ENCODE measurements around the gene ABLIM3.

Gene ABLIM3

DNA sequence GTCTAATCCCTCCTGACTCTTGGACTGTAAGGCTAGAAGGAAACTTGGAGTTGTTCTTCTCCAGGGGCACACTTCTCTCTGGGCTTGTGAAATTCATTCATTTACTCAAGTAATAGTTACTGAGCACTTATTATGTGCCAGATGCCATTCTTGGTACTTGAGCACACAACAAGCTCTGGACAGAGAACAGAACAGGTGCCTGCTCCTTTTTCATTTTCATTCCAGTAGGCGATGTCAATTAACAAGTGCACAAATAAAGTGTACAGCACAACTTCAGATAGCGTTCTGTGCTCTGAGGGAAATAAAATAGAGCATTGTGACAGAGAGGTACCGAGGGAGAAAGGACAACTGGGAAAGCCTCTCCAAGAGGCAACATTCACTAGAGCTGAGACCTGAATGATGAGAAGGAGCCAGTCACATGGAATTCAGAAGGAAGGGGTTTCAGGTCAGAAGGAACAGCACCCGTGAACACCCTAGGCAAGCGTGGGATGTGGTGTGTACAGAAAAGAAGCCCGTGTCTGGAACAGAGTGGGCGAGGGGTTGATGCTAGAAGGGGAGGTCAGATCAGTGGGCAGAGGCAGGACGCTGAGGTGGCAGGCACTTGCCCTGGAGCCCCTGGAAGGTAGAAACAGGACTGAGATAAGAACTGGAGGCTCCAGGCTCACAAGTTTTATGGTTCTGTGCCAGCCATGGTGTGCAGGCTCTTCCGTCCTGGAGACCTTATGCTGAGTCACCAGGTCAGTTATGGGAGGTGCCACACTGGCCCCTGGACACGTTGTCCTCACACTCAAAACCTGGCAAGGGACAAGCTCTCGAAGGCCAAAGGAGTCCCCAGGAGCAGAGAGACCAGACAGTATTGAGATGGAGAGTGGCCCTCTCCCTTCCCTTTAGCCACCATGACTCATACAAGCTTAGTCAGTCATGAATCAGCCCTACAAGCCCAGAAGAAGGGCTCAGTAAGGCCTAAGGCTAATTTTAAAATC is 7.2 kb upstream of the ABLIM3 start:
- no peak for DNase-seq (ENCODE audit: low spot score)

GRCh38 chr5:149134778-149135500 is 6.4 kb upstream of the ABLIM3 start:
- DNase-seq (ENCODE audit: low spot score): no peak

DNA sequence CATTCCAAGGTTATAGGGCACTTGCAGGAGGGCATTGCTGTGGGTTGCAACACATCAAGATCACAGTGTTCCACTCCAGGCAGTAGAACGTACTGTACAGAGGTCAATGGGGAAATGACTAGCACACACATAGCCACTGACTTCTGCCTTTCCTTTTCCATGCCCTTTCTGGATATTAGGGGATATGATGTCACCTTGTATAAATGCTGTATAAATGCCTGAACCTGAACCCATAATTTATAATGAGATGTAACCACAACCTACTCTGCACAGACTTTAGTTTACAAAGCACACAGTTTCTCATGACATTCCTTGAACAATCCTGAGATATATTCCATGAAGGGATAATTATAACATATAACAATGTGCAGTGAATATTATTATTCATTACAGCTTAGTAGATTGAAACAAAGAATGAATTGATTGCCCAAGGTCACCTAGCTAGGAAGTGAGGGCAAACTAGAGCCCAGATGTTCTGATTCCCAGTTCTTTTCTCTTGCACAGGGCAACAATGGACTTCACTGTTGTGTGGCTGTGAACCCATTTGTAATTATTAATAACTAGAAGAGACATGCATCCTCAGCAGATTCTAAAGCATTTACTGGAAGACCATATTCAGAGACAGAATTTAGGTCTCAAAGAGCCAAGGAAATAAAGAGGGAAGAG is 5.6 kb upstream of the ABLIM3 start:
- no peak for DNase-seq (ENCODE audit: low spot score)

- DNase-seq (ENCODE audit: low spot score): no peak
Observed at GRCh38 chr5:149138182-149138923, 2.9 kb upstream of the ABLIM3 start.

- DNase-seq (ENCODE audit: low spot score): no peak
Observed at GRCh38 chr5:149140197-149141002, 893 bp upstream of the ABLIM3 start.

DNA sequence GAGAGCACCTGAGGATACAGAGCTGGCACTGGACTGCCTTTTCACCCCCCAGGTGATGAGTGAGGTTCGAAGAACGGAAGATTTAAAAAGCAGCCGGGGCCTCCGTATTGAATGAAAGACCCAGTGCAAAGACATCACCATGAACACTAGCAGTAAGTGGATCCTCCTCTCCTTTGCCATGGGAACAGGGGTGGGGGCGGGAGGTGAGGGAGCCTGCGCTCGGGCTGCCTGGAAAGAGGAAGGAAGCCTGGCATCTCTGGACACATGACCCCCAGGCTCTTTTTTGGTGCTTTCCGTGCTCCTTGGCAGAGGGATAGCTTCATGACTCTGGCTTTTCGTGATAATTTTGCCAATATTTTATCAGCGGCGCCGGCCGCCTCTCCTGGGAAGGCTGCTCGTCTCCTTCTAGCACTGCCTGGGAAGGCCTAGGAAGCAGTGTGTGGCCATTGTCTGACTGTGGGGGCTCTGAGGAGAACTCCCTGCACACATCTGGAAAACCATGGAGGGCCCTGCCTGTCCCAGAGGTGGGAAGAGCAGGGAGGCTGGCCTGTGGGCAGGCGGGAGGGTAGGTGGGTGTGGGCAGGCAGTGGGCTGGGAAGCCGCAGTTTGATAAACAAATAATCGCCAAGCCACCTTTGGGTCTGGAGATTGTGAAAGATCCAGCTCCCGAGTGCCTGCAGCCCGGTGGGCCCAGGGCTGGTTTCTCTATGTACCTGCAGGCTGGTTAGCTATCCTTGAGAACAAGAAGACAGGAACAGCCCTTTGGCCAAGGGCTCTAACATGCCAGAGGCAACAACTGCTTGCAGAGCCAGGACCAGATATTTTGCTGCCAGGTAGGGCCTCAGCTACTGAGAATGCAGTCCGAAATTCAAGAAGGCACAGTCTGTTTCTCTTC is 911 bp downstream of the ABLIM3 start:
- no peak for DNase-seq (ENCODE audit: low spot score)

DNA sequence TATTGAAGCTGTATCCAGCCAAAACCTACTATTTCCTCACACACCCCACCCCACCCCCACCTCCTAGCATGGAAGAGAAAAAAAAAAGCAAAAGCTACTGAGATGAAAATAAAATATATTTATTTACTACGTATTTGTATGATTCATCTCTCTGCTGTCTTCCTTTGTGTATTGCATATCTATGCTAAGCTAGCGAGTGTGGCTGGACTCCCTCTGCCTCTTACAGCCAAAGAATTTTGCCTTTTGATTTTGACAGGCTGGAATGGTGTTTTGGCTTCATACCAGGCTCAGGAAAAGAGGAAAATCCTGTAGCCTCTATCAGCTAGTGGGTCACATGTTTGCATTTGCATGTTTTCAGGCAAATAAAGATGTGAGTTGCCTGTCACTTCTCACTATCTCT is 2.2 kb downstream of the ABLIM3 start:
- DNase-seq (ENCODE audit: low spot score): no peak

- no peak for DNase-seq (ENCODE audit: low spot score)
Observed at GRCh38 chr5:149144637-149145036, 3.3 kb downstream of the ABLIM3 start.

DNA sequence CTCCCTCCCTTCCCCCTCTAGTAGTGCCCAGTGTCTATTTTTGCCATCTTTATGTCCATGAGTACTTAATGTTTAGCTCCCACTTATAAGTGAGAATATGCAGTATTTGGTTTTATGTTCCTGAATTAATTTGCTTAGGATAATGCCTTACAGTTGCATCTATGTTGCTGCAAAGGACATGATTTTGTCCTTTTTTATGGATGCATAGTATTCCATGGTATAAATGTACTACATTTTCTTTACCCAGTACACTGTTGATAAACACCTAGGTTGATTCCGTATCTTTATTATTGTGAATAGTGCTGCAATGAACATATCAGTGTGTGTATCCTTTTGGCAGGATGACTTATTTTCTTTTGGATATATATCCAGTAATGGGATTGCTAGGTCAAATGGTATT is 3.8 kb downstream of the ABLIM3 start:
- no peak for DNase-seq (ENCODE audit: low spot score)

DNA sequence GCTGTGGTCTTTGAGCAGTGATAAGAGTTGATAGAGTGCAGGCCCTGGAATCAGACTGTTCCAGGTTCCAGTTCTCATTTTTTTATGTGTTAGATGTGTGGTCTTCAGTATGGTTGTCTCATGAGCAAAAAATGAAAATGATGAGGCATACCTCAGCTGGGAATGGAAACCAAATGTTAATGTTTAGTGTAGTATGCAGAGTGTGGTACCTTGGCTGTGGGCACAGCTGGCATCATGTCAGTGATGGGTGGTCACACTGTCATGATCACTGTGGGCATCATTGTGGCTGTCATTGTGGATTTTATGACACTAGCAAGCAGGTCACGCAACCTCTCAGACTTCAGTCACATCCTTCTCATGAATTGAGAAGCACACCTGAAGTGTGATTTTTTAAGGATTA is 6.4 kb downstream of the ABLIM3 start:
- no peak for DNase-seq (ENCODE audit: low spot score)

- no peak for DNase-seq (ENCODE audit: low spot score)
Observed at GRCh38 chr5:149149942-149150341, 8.6 kb downstream of the ABLIM3 start.

GRCh38 chr5:149150457-149150856 is 9.2 kb downstream of the ABLIM3 start:
- DNase-seq (ENCODE audit: low spot score): no peak

- DNase-seq (ENCODE audit: low spot score): no peak
Observed at GRCh38 chr5:149151717-149152116, 10.4 kb downstream of the ABLIM3 start.

DNA sequence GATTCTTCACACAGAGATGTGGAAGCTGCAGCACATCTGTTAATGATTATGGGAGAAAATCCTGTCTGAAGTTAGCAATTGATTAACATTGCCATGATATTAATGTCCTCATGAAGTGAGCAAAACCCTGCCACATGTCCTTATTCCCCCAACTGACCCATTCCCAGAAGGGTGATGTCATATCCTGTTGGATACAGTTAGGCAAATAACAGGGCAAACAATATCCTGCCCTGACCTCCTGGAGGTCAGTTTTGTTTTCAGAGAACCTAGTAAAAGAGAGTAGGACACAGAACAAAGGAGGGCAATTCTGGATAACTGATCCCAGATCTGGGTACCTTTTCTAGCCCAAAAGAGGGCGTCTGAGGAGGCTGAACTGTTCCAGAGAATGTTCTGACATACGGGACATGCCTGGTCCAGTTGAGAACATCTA is 11.0 kb downstream of the ABLIM3 start:
- no peak for DNase-seq (ENCODE audit: low spot score)

- no peak for DNase-seq (ENCODE audit: low spot score)
Observed at GRCh38 chr5:149153193-149153750, 12.0 kb downstream of the ABLIM3 start.

DNA sequence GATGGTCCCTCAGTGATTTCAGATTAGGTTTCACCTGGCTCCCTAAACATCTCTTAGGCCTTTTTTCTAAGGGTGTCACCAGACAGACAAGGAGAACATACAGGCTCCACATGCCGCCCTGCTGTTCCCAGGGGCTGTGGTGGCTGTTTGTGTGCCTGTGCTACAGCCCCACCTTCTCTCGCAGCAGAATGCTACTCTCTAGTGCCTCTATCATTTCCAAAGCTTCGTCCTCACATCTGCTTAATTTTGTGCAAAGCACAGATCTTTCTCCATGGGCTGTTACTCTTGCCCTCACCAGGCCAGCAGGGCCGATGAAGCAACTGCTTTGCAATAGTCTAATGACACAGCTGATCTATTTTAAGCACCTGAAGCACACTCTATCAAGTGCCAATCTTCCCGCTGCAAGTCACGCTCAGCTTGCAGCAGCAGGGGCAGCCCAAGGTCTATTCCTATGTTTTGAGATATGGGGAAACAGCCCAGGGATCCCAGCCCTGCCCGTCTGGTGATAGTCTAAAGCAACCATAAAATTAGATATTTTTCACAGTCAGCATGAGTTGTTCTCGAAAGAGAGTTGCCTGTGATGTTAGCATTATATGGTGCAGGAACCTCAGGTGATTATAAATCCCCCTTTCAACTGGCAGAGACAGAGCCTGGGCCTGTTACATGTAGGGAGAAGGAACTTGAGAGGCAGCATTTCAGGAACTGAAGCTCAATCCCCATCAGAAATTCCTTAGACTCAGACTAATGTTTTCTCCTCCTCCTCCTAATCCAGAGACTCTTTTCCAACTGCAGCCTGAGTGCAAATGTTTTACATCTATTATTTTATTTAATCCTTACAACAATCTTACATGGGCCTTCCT is 12.7 kb downstream of the ABLIM3 start:
- no peak for DNase-seq (ENCODE audit: low spot score)

DNA sequence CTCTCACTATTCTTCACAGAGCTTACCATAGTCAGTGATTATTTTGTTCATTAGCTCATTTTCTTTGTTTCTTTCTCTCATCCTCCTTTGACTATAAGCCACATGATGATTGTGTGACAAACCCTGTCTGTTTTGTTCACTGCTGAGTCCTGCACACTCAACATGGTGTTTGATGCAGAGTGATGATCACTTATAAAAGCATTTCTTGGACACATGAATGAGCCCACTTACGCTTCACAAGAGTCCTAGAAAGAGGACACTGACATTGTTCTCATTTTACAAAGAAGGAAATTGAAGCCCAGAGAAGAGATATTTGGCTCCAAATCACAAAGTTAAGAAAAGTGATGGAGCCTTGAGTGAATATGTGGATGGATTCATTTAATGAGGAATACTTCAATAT is 13.4 kb downstream of the ABLIM3 start:
- no peak for DNase-seq (ENCODE audit: low spot score)

DNA sequence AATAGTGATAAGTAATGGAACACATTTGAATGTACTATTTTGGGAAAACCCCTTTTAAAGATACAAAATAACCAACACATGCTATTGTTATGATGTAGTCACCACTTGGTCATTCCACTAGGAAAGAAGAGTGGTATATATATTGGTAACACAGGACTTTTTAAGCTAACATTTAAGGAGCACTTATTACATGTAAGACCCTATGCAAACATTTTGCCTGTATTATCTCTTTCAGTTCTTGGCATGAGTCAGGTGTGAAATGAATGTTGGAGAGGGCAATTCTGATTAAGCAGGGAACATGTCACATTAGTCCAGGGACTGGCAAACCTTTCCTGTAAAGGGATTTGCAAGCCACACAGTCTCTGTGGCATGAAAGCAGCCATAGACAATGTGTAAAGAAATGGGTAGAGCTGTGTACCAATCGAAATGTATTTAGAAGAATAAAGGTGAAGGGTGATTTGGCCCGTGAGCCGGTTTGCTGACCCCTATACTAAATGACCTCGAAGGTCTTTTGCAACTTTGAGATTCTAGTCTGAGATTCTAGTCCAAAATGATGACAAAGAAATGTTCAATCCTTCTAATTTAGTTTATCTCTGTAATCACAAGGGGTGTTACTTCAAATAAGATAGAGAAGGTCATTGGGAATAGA is 15.3 kb downstream of the ABLIM3 start:
- no peak for DNase-seq (ENCODE audit: low spot score)
